Measurements from ENCODE around the gene ST3GAL3. TPM values are rescaled to one million over a fixed set of nuclear protein-coding genes. Genes with fewer than 3 reads are reported as not detected.

Gene ST3GAL3
- polyA plus RNA-seq, 1 donor = 32.6 TPM

DNA sequence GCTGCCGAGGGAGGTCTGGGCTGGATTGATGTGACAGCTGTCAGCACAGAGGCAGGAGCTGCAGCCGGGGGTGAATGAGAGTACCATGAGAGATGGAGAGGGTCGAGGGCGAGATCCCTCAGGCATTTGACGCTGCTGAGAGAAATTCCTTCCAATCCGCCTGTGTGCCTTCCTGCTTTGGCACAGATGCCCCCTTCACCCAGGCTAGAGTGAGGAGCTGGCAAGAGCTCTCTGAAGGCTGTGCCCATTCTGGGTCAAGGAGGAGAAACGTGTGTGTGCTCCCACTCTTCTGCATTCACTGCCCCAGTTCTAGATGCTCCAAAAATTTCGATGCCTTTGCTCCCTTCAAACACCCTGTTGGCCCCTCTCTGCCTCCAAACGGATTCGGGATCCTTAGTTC, 231.0 kb downstream of the ST3GAL3 start:
- no peak for DNase-seq (ENCODE audit: low read depth)

DNA sequence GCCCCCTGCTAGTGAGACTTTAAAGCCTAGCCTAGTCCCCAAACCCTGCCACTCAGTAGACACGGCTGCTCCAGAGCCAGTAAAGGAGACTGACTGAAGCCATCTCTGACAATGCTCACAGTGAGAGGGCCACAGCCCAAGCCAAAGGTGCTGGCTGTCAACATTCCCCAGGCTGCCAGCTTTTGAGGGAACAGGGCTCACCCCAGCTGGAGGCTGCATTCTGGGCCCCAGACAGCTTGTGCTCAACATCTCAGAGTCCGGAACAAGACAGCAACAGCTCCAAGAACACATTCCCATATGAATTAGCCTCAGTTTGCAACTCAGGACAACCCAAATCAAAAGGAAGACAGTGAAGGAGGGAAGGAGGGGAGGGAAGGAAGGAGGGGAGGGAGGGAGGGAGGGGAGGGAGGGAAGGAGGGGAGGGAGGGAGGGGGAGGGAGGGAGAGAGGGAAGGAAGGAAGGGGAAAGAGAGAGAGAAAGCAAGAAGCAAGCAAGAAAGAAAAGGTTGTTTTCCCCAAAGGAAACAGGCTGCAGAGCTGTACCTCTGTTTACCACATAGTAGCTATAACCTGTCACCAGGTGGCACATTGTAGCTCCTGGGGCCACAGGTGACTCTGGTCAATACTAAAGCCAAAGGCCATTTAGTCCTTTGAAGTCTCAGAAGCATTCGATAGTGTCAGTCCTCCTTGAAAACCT, 231.7 kb downstream of the ST3GAL3 start:
- DNase-seq (ENCODE audit: low read depth) = peak; percentile 25

DNA sequence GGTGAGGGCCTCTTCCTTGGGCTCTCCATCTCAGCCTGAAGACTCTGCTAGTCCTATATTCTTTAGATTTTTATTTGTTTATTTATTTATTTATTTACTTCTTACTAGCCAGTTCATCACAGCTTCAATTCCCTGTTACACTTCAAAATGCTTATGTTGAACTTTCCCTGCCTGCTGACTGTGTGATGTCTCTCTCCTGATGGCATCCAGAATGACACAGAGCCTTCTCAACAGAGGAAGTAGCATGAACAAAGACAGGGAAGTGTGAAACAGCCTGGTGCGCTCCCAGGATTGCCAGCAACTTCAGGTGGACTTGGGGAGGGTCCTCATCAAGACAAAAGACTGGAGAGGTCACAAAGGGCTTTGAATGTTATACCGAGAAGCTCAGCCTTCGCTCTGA, 235.1 kb downstream of the ST3GAL3 start:
- no peak for DNase-seq (ENCODE audit: low read depth)

DNA sequence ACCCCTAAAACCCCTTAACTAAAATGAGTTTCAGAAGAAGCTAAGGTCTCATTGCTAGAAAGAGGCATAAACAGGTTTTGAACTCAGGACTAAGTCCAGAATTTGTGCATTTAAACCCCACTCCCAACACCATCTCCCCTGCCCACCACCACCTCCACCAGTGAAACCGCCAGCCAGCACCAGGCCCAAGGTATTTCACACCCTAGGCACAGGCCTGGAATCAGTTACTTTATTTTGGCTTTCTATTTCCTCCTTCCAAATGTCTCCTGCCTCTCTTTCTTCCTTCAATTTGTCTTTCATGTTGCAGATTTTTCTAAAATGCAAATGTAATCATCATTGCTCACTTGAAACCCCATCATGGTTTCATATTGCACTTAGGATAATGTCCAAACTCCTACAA, 237.5 kb downstream of the ST3GAL3 start:
- no peak for DNase-seq (ENCODE audit: low read depth)

DNA sequence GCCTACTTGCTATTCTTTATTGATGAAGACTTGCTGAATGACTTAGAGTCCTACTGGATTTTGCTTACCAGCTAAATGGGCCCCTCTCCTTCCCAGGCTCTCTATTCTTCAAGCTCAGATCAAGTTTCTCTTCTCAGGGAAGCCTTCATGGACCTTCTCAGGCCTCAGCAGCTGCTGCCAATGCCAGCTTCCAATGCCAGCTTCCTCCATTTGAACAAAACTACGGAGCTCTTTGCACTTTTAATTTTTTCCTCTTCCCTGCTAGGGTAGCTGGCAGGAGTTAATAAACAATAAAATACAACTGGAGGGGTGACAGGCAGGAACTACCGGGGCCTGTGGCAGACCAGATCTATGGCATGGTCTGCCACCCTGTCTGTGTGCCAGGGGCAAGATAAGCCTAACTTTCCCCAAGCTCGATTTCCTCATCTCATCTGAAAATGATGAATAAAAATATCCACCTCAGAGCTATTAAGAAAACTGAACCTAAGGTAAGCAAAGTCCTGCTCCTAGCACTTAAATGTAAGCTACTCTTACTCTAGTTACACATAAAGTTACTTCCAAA, 238.4 kb downstream of the ST3GAL3 start:
- DNase-seq (ENCODE audit: low read depth) = no peak

DNA sequence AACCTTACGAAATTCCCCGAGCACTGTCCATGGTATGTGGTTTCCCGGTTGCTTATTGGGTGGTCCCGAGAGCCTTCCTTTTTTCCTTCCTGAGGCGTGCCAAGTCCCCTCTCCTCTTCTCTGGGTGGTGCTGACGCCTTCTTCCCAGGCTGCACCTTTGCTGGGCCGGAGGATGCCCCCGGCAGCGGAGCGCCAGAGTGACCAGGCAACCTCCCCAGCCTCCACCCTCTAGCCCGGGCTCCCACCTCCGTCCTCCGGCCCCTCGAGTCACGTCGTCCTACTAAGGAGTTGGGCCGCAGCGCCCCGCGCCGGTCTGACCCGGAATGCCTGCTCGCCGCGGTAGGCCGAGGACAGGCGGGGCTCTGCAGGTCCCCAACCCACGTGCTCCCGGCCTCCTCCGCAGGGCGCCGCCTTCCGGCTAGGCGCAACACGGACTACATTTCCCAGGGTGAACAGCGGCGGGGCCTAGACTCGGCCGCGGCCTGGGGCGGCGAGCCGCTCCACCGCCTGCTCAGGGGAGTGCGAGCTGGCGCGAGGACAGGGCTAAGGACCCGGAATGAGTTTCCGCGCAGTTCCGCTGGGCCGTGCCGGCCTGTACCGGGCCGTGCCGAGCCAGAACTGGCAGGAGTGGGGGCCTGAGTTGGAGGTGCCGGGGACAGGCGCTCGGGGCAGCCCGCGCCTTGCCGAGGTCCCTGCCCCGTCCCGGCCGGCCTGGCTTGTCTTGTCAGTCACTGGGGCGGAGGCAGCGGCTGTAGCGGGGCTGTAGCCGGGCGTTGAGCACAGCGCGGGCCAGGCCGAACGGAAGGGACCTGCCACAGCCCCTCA, 239.1 kb downstream of the ST3GAL3 start, which contains the start of gene IPO13:
Gene IPO13, plus strand, starts transcription at position 715 of the 825 bp plus-strand sequence. CDS start 651 bp downstream, outside the sequence.
- peak; percentile 84 for DNase-seq (ENCODE audit: low read depth)

DNA sequence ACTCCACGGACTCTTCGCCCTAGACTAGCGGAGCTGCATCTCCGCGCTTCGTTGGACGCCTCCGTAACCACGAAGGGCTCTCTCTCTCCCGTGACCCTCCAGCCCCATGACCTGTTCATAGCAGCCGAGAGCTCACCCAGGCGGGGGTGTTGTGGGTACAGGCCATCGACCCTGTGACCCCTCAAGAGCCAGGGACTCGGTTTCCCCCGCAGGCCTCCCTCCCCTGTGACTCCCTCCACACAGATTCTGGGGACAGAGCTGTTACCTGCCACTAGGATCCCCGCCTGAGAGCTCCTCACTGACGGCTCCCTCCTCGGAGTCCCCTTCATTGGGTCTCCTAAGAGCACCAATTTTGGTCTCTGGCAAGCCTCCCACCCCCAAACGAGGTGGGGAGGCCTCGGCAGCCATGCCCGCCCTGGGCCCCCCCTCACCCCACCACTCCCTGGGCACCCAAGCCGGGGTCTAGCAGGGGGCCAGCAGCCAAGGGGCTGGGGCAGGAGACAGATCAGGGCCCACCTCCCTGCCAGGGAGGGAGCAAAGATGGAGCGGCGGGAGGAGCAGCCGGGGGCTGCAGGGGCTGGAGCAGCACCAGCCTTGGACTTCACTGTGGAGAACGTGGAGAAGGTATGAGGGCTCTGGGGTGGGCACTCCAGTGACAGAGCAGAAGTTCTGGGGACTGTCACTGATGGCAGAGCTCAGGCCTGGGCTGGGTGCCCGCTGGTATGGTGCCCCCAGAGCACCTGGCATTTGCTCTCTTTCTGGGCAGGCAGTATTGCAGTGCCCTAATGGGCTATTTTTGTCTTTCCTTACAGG, 239.9 kb downstream of the ST3GAL3 start:
- no peak for DNase-seq (ENCODE audit: low read depth)

DNA sequence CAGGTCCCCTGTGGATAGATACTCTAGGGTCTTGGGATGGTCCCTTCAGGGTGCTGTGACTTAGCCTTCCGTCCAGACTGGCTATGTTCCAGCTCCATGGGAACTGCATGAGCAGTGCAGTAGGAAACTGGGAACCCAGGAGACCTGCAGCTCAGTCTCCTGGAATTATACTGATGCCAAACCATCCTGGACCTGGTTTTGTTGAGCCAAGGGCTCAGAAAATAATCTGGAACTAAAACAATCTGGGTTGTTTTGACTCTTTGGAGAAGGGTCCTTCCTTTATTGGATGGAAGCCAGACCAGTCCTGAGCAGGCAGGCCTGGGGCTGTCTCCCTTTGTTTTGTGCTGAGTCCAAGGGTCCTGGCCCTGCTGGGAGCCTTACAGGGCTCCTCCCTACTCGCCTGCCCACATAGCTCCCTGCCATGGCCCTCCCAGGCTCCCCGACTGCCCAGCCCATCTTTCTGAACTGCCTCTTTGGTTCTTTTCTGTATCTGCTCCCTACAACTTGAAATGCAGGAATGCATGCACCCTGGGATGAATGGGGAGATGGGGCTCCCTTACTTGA, 240.6 kb downstream of the ST3GAL3 start:
- no peak for DNase-seq (ENCODE audit: low read depth)

DNA sequence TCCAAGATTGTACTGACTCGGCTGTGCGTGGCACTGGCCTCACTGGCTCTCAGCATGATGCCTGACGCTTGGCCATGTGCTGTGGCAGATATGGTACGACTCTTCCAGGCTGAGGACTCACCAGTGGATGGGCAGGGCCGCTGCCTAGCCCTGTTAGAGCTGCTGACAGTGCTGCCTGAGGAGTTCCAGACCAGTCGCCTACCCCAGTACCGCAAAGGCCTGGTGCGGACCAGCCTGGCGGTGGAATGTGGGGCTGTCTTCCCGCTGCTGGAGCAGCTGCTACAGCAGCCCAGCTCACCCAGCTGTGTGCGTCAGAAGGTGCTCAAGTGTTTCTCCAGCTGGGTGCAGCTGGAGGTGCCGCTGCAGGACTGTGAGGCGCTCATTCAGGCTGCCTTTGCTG, 242.3 kb downstream of the ST3GAL3 start:
- DNase-seq (ENCODE audit: low read depth) = no peak

DNA sequence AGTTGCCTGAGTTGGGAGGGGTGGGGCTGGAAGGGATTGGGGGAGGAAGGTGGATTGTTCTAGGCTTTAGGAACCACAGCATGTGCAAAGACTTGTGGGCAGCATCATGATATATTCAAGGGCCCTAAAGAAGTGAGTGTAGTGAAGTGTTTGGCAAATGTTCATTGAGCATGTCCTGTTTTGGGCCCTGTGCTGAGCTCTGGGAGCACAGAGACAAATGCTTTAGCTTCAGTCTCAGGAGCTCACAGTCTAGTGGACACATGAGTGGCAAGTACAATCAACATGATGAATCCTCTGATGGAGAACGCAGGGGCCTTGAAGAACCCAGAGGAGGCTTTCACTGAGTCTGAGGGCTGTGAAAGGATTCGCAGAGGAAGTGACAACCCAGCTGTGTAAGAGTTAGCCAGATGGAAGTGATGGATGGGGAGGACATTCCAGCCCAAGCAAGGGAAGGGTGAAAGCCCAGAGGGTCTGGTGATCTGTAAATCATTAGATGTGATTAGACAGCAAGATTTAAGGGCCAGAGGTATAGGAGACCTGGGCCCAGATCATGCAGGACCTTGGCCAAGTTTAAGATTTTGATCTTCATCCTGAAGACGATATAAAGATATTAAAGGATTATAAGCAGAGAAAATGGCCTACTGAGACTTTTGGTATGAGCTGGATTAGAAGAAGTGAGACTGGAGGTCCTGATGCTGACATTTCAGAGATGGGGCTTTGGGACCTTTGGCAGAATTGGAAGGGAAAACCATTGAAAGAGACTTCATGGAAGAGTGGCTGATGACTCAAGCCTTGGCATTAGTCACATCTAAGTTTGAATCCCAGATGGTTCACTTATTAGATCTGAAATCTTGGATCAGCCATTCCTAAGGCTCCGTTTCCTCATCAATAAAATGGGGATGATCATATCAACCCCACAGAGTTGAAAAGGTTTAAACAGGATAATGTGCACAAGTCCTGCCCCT, 244.0 kb downstream of the ST3GAL3 start:
- no peak for DNase-seq (ENCODE audit: low read depth)

DNA sequence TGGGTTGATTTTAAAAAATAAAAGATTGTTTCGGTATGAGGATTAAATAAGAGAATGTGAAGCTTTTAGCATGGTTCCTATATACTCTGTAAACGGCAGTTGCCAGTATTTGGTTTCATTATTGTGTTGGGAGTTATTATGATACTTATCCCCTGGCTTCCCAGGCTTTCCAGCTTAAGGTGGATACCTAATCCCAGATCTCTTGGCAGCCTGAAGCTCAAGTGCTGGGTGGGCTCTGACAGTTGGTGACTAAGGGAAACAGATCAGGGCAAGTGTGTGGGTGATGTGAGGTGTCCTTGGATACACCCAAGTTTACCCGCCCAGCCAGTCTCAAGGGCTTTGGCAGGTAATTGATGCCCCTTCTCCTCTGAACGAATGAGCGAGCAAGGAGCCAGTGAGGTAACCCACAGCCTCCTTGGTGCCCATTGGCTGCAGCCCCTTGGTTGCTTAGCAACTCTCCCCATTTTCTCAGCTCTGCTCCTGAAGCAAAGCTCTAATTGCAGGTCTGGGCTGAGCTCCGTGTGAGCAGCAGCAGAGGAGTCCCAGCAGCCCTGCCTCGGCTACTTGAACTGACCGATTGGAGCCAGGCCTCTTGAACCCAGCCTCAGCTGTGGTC, 245.5 kb downstream of the ST3GAL3 start:
- DNase-seq (ENCODE audit: low read depth) = no peak

DNA sequence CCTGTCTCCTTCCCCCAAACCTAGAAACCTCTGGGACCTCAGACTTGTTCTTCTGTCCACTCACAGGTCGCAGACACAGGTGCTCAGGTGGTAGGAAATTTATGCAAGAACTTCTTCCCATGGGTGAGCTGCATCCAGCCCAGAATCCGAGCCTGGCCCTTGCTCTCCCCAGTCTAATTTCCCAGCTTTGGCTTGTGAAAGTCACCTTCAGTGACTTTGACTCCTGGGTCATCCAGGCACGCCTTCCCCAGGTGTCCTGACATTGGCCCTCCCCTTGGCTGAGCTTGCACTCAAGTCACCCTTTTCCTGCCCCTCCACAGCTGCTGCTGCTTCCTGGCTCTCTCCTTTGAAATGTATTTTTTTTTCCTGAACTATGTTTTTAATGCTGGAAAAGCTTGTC, 246.0 kb downstream of the ST3GAL3 start:
- no peak for DNase-seq (ENCODE audit: low read depth)

DNA sequence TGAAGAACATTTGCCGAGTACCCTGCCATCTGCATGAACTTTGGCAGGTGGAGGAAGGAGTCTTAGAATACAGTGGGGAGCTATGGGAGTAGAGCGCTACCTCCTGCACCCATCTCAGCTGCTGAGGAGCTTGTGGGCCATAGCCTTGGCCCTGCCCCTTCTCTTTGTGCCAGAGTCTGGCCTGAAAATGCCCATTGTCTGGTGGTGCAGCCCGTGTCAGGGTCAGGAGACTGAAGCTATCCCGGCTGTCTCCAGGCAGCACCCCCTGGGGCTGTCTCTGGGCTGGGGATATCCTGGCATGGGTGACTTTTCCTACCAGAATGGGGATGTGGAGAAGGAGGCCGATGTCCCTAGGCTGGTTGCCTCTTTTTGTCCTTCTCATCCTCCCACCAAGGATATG, 246.7 kb downstream of the ST3GAL3 start:
- DNase-seq (ENCODE audit: low read depth) = no peak

DNA sequence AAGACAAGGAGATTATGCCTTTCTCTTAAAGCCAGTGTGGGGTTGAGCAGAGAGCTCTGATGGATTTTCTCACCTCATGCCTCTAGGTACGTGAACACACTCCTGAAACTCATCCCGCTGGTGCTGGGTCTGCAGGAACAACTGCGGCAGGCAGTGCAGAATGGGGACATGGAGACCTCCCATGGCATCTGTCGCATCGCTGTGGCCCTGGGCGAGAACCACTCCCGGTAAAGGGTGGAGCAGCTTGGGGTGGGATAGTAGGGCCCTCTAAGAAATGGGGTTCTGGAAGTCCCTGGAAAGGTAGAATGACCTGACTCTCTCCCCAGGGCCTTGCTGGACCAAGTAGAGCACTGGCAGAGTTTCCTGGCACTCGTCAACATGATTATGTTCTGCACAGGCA, 248.9 kb downstream of the ST3GAL3 start:
- no peak for DNase-seq (ENCODE audit: low read depth)

DNA sequence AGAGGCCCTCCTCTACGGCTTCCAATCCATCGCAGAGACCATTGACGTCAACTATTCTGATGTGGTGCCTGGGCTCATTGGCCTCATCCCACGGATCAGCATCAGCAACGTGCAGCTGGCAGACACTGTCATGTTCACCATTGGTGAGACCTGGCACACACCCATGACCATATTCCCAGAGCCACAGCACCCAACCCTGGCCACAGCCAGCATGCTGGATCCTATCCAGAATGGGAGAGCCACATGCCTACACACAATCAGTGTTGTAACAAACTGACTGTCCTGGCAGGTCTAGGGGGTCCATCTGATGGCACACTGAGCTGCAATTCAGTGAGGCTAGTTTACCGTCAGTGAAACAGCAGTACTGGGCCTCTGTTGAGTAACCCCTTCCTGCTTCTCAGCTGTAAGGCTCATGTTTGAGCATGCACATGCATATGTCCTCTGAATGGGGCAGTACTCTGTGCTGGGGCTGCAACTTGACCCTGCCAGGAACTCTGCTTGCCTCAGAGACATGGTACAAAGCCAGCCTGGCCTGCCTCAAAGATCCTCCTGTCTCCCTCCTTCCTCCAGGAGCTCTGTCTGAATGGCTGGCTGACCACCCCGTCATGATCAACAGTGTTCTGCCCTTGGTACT, 250.2 kb downstream of the ST3GAL3 start:
- no peak for DNase-seq (ENCODE audit: low read depth)

DNA sequence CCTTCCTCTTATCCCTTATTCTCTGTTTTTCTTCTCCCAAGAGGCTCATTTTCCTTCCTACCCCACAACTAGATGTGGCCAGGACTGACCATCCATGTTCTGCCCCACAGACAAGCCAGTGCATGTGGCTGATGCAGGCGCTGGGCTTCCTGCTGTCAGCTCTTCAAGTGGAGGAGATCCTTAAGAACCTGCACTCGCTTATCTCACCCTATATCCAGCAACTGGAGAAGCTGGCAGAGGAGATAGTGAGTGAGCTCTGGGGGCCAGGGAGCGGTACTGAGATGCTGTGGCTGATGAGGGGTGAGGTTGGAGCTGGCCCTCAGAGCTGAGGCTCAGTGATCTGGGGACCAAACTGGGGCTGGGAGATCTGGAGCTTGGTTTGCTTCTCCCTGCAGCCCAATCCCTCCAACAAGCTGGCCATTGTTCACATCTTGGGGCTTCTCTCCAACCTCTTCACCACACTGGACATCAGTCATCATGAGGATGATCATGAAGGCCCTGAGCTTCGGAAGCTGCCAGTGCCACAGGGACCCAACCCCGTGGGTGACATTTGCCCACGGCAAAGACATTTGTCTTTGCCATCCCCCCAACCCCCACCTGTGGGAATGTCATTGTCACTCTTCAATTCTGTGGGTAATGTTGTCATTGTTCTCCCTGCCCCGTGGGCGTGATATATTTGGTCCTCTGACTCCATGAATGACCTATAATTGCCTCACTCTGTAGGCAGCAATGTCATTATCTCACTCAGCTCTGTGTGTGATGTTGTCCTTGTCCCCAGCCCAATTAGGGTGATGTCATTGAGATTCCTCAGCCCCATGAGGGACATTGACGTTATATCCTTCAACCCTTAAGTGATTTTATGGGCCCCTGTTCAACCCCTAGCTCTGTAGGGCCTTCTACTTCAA, 251.3 kb downstream of the ST3GAL3 start:
- DNase-seq (ENCODE audit: low read depth) = no peak

DNA sequence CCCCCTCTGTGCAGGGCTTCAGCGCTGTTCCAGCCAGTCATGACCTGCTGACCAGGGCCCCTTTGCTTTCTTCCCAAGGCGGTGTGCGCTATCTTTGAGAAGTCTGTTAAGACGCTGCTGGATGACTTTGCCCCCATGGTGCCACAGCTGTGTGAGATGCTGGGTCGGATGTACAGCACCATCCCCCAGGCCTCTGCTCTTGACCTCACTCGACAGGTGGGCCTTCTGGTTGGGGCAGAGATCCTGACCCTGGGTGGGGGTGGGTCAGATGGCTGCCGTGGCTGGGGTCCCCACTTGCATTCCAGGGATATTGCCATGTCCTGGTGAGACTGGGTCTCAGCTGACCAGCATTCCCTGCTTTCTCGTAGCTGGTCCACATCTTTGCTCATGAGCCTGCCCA, 253.5 kb downstream of the ST3GAL3 start:
- no peak for DNase-seq (ENCODE audit: low read depth)

DNA sequence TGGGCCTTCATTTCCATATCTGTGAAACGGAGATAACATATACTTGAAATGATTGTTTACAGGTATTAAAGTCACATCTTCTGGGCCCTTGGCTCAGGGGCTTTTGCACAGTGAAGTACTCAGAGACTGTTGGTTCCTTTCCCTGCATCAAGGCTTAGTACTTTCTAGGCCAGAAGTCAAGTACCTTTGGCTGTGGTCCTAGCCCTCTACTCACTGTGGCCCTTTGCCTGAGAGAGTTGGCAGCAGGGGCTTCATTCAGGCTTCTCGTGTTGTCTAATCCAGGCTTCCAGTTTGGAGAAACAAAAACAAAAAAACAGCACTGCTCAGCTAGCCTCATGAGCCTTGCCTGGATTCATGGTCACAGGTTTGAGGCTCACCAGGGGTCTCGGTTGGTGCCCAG, 254.4 kb downstream of the ST3GAL3 start:
- DNase-seq (ENCODE audit: low read depth) = no peak

Measured in forelimb muscle (tissue), 1 donor.